ENCODE data around the gene TMEM256. TPM values are rescaled to one million over a fixed set of nuclear protein-coding genes. Genes with fewer than 3 reads are reported as not detected.

The TMEM256 gene
- total RNA-seq, 1 donor = 43.7 TPM

- H3K4me3 ChIP-seq (ENCODE audit: low read depth, low read length) = no peak overlapping the region
- TF ChIP-seq CTCF (IDR thresholded peaks at IDR 0.05; ENCODE audit: insufficient read depth, low read length) = no peak
- no peak for DNase-seq (ENCODE audit: low read depth)
Measured at GRCh38 chr17:7426203-7426863, 22.4 kb upstream of the TMEM256 start.

- DNase-seq (ENCODE audit: low read depth) = no peak
- no peak overlapping the region for H3K4me3 ChIP-seq (ENCODE audit: low read depth, low read length)
- no peak for TF ChIP-seq CTCF (IDR thresholded peaks at IDR 0.05; ENCODE audit: insufficient read depth, low read length)
Measured at GRCh38 chr17:7425756-7426155, 21.9 kb upstream of the TMEM256 start.

- H3K4me3 ChIP-seq (ENCODE audit: low read depth, low read length) = no peak within 1 kb of the TSS
- DNase-seq (ENCODE audit: low read depth) = no peak
- no peak for TF ChIP-seq CTCF (IDR thresholded peaks at IDR 0.05; ENCODE audit: insufficient read depth, low read length)
Measured at GRCh38 chr17:7425316-7425715, 21.4 kb upstream of the TMEM256 start, which contains the start of gene SPEM2. Gene SPEM2, plus strand, starts transcription at chr17:7425616. Its CDS starts 73 bp downstream, at chr17:7425689.

- H3K4me3 ChIP-seq (ENCODE audit: low read depth, low read length) = no peak overlapping the region
Measured at GRCh38 chr17:7423679-7424078, 19.8 kb upstream of the TMEM256 start.

GRCh38 chr17:7421186-7421585 lies 17.3 kb upstream of the TMEM256 start:
- DNase-seq (ENCODE audit: low read depth) = no peak
- no peak for TF ChIP-seq CTCF (IDR thresholded peaks at IDR 0.05; ENCODE audit: insufficient read depth, low read length)
- H3K4me3 ChIP-seq (ENCODE audit: low read depth, low read length) = no peak overlapping the region

More at GRCh38 chr17:7423679-7424078, 19.8 kb upstream of the TMEM256 start:
- TF ChIP-seq CTCF (IDR thresholded peaks at IDR 0.05; ENCODE audit: insufficient read depth, low read length) = no peak
- no peak for DNase-seq (ENCODE audit: low read depth)

- no peak for TF ChIP-seq CTCF (IDR thresholded peaks at IDR 0.05; ENCODE audit: insufficient read depth, low read length)
- no peak within 1 kb of the TSS for H3K4me3 ChIP-seq (ENCODE audit: low read depth, low read length)
- no peak for DNase-seq (ENCODE audit: low read depth)
Measured at GRCh38 chr17:7419819-7420610, 16.1 kb upstream of the TMEM256 start, which contains the start of gene SPEM1. Gene SPEM1, plus strand, starts transcription at chr17:7420324. Its CDS starts 61 bp downstream, at chr17:7420385.

Data from fibroblast of the aortic adventitia (primary cell).